Common myeloid progenitor, CD34-positive (primary cell): Measurements from ENCODE around the gene PMEPA1.

Source experiments
- CTCF ChIA-PET: fragments of 350-600 bp; sonication (Branson Sonifier 250); formaldehyde crosslinking; loops from one replicate; lab custom pipeline; 2021; ENCODE audit warnings: antibody characterized with exemption; lab: Charles Lee
- POLR2A ChIA-PET: fragments of 350-600 bp; sonication (Branson Sonifier 250); formaldehyde crosslinking; loops from one replicate; lab custom pipeline; 2021; ENCODE audit warnings: antibody characterized with exemption; lab: Charles Lee
- DNase-seq, 3 donors: peaks; one replicate each; pipeline versions ENCODE4 v3.0.0 to v3.0.0-alpha.2; 2013
- H3K27ac ChIP-seq, 2 experiments: 1 replicate in 1 of 2; 2 replicates in 1 of 2; pipeline ENCODE4 v1.7.0; 2013; ENCODE audit warnings: inconsistent platforms in 2 of 2, low read length in 2 of 2, mild to moderate bottlenecking in 2 of 2, low read depth in 1 of 2, moderate library complexity in 1 of 2; ENCODE audit not compliant: severe bottlenecking in 2 of 2, insufficient read depth in 1 of 2, poor library complexity in 1 of 2
- H3K27me3 ChIP-seq, 5 experiments: replicated peaks in 2 of 5; 1 replicate in 3 of 5; 2 replicates in 2 of 5; pipeline versions ENCODE4 v1.6.1 to v1.7.0; 2013; ENCODE audit warnings: low read length in 4 of 5, mild to moderate bottlenecking in 2 of 5, moderate library complexity in 2 of 5, inconsistent platforms in 1 of 5; ENCODE audit not compliant: insufficient read depth in 5 of 5, control insufficient read depth in 4 of 5
- H3K36me3 ChIP-seq, 4 experiments: 1 replicate in 2 of 4; 2 replicates in 2 of 4; pipeline versions ENCODE4 v1.6.1 to v1.7.0; 2013; ENCODE audit warnings: low read length in 3 of 4, control low read depth in 1 of 4, mild to moderate bottlenecking in 1 of 4; ENCODE audit not compliant: control insufficient read depth in 4 of 4, insufficient read depth in 4 of 4
- H3K4me1 ChIP-seq, 4 experiments: 1 replicate in 3 of 4; 2 replicates in 1 of 4; pipeline versions ENCODE4 v1.6.1 to v1.7.1; 2013; ENCODE audit warnings: low read length in 3 of 4, mild to moderate bottlenecking in 3 of 4, control low read depth in 1 of 4, inconsistent platforms in 1 of 4, moderate library complexity in 1 of 4; ENCODE audit not compliant: control insufficient read depth in 4 of 4, insufficient read depth in 4 of 4; ENCODE audit errors: control extremely low read depth in 1 of 4
- H3K4me3 ChIP-seq, 7 experiments: 1 replicate in 4 of 7; 2 replicates in 3 of 7; pipeline versions ENCODE4 v1.5.1 to v1.7.0; 2013; ENCODE audit warnings: mild to moderate bottlenecking in 7 of 7, low read length in 6 of 7, moderate library complexity in 6 of 7, inconsistent platforms in 2 of 7, low read depth in 2 of 7, control low read depth in 1 of 7; ENCODE audit not compliant: insufficient read depth in 4 of 7, control insufficient read depth in 1 of 7; ENCODE audit errors: extremely low read depth in 1 of 7
- H3K9me3 ChIP-seq, 5 experiments: 1 replicate in 4 of 5; 2 replicates in 1 of 5; pipeline versions ENCODE4 v1.6.1 to v1.7.1; 2013; ENCODE audit warnings: low read length in 4 of 5, mild to moderate bottlenecking in 2 of 5, inconsistent platforms in 1 of 5, low read depth in 1 of 5, moderate library complexity in 1 of 5; ENCODE audit not compliant: control insufficient read depth in 4 of 5, insufficient read depth in 2 of 5; ENCODE audit errors: control extremely low read depth in 1 of 5
- whole genome bisulfite sequencing: methylation state at CpG from one replicate; pipeline ENCODE4 v1.1.5; 2013; ENCODE audit not compliant: insufficient coverage; 5-methylcytosine and 5-hydroxymethylcytosine counted together

Gene PMEPA1

GRCh38 chr20:57667924-57668782 is 41.7 kb downstream of the PMEPA1 start:
- Histone ChIP-seq H3K9me3 (no peaks in the 10 kb centered on the region), H3K27me3 (no peaks in the 10 kb centered on the region), H3K36me3 (no peaks in the 10 kb centered on the region), H3K4me3 (no peak overlapping the region), H3K27ac (no peak overlapping the region), H3K4me1 (peaks cover 0 to 17% (median 6%) of the 10 kb centered on the region in 4 experiments)
- ChIA-PET POLR2A (no interaction called here), CTCF (interaction anchor here (1.1 to 2.9 kb wide), 5 partner anchors 9 to 26 kb away, joined by 3 to 9 read pairs (median 3); no protein-coding TSS in a partner anchor)
- WGBS = 93% methylated on average over 16 of the region's 18 CpGs
- DNase-seq = no peak

GRCh38 chr20:57667388-57667787 is 42.4 kb downstream of the PMEPA1 start:
- Histone ChIP-seq H3K36me3 (no peaks in the 10 kb centered on the region), H3K4me1 (peaks cover 0 to 9% (median 1%) of the 10 kb centered on the region in 4 experiments), H3K4me3 (no peak overlapping the region), H3K9me3 (no peaks in the 10 kb centered on the region), H3K27ac (no peak overlapping the region), H3K27me3 (no peaks in the 10 kb centered on the region)
- WGBS = 100% methylated on average over 13 of the region's 16 CpGs
- CTCF ChIA-PET = interaction anchor here (2.9 kb wide), 1 partner anchor 12 kb away, joined by 9 read pairs; no protein-coding TSS in a partner anchor
- POLR2A ChIA-PET = no interaction called here
- DNase-seq = no peak

GRCh38 chr20:57666834-57667157 is 43.0 kb downstream of the PMEPA1 start:
- no peak overlapping the region for H3K27ac ChIP-seq
- DNase-seq = no peak
- 94% methylated on average over 13 of the region's 13 CpGs for WGBS
- no peak overlapping the region for H3K4me3 ChIP-seq
- H3K9me3 ChIP-seq = no peaks in the 10 kb centered on the region
- H3K36me3 ChIP-seq = no peaks in the 10 kb centered on the region
- H3K4me1 ChIP-seq = peaks cover 0 to 4% (median 0%) of the 10 kb centered on the region in 4 experiments
- ChIA-PET POLR2A (no interaction called here), CTCF (interaction anchor here (2.9 kb wide), 1 partner anchor 11 kb away, joined by 9 read pairs; no protein-coding TSS in a partner anchor)
- H3K27me3 ChIP-seq = no peaks in the 10 kb centered on the region

GRCh38 chr20:57666106-57666833 is 43.5 kb downstream of the PMEPA1 start:
- no peaks in the 10 kb centered on the region for H3K27me3 ChIP-seq
- CTCF ChIA-PET = interaction anchor here (2.9 kb wide), 1 partner anchor 11 kb away, joined by 9 read pairs; no protein-coding TSS in a partner anchor
- no peak overlapping the region for H3K4me3 ChIP-seq
- POLR2A ChIA-PET = no interaction called here
- no peaks in the 10 kb centered on the region for H3K9me3 ChIP-seq
- H3K4me1 ChIP-seq = no peaks in the 10 kb centered on the region
- no peak for DNase-seq
- H3K27ac ChIP-seq = no peak overlapping the region
- 88% methylated on average over 16 of the region's 21 CpGs for WGBS
- no peaks in the 10 kb centered on the region for H3K36me3 ChIP-seq

GRCh38 chr20:57665589-57665971 is 44.2 kb downstream of the PMEPA1 start:
- ChIA-PET POLR2A (no interaction called here), CTCF (interaction anchor here (1.3 kb wide), 1 partner anchor 75 kb away, joined by 3 read pairs; no protein-coding TSS in a partner anchor)
- no peak for DNase-seq
- H3K27me3 ChIP-seq = no peaks in the 10 kb centered on the region
- H3K27ac ChIP-seq = no peak overlapping the region
- no peak overlapping the region for H3K4me3 ChIP-seq
- H3K36me3 ChIP-seq = no peaks in the 10 kb centered on the region
- 96% methylated on average over 7 of the region's 8 CpGs for WGBS
- no peaks in the 10 kb centered on the region for H3K9me3 ChIP-seq
- no peaks in the 10 kb centered on the region for H3K4me1 ChIP-seq

GRCh38 chr20:57664924-57665588 is 44.8 kb downstream of the PMEPA1 start:
- WGBS = 97% methylated on average over 11 of the region's 14 CpGs
- Histone ChIP-seq H3K36me3 (no peaks in the 10 kb centered on the region), H3K27ac (no peak overlapping the region), H3K4me3 (no peak overlapping the region), H3K27me3 (no peaks in the 10 kb centered on the region), H3K4me1 (no peaks in the 10 kb centered on the region), H3K9me3 (no peaks in the 10 kb centered on the region)
- POLR2A ChIA-PET = no interaction called here
- CTCF ChIA-PET = interaction anchor here (1.3 kb wide), 1 partner anchor 75 kb away, joined by 3 read pairs; no protein-coding TSS in a partner anchor
- no peak for DNase-seq
